HepG2 (cell line): ENCODE measurements around the gene ACTA2. TPM values are rescaled to one million over a fixed set of nuclear protein-coding genes. Genes with fewer than 3 reads are reported as not detected.

Experiments used
- CBX2 ChIP-seq, 2 experiments: fragments of 200-600 bp in 1 of 2; sonication (generic); formaldehyde crosslinking in 1 of 2; IDR thresholded peaks; 2 replicates each; pipeline versions ENCODE4 v1.7.0 to v1.8.1; 2018 to 2022; ENCODE audit warnings: low read depth in 2 of 2, low read length in 1 of 2, mild to moderate bottlenecking in 1 of 2, missing genetic modification reagents in 1 of 2
- EEA1 ChIP-seq: sonication (generic); formaldehyde crosslinking; IDR thresholded peaks from 2 replicates; pipeline ENCODE4 v1.5.1; 2020; ENCODE audit warnings: mild to moderate bottlenecking, missing genetic modification reagents, borderline replicate concordance
- ELF3 ChIP-seq: IDR thresholded peaks from 2 replicates; pipeline ENCODE4 v1.6.1; 2016; ENCODE audit warnings: missing genetic modification reagents, missing compliant biosample characterization
- HDAC2 ChIP-seq: sonication (generic); formaldehyde crosslinking; IDR thresholded peaks from 2 replicates; pipeline ENCODE4 v1.4.0; 2020; ENCODE audit warnings: missing genetic modification reagents
- HMG20B ChIP-seq: conservative IDR thresholded peaks from 2 replicates; pipeline ENCODE4 v1.6.1; 2016; ENCODE audit warnings: missing genetic modification reagents, missing compliant biosample characterization
- IKZF1 ChIP-seq: fragments of 450-650 bp; IDR thresholded peaks from 2 replicates; pipeline ENCODE4 v1.7.1; 2016
- KLF16 ChIP-seq, 2 experiments: sonication (generic) in 1 of 2; formaldehyde crosslinking in 1 of 2; IDR thresholded peaks; 2 replicates each; pipeline versions ENCODE4 v1.6.1 to v1.8.0; 2016 to 2023; ENCODE audit warnings: missing genetic modification reagents in 2 of 2, missing compliant biosample characterization in 1 of 2
- MIER3 ChIP-seq: IDR thresholded peaks from 2 replicates; pipeline ENCODE4 v1.6.1; 2016; ENCODE audit warnings: missing compliant biosample characterization, borderline replicate concordance
- MYPOP ChIP-seq: sonication (generic); formaldehyde crosslinking; IDR thresholded peaks from 2 replicates; pipeline ENCODE4 v1.8.1; 2023; ENCODE audit warnings: mild to moderate bottlenecking, moderate library complexity, missing genetic modification reagents
- NFE2 ChIP-seq: sonication (generic); formaldehyde crosslinking; IDR thresholded peaks from 2 replicates; pipeline ENCODE4 v1.4.0; 2020; ENCODE audit warnings: missing genetic modification reagents
- NFKB2 ChIP-seq: sonication (generic); formaldehyde crosslinking; IDR thresholded peaks from 2 replicates; pipeline ENCODE4 v1.4.0; 2020; ENCODE audit warnings: missing genetic modification reagents, borderline replicate concordance
- ONECUT2 ChIP-seq: sonication (generic); formaldehyde crosslinking; IDR thresholded peaks from 2 replicates; pipeline ENCODE4 v1.4.0; 2020; ENCODE audit warnings: missing genetic modification reagents
- PHF8 ChIP-seq: sonication (generic); formaldehyde crosslinking; IDR thresholded peaks from 2 replicates; pipeline ENCODE4 v1.5.0; 2020; ENCODE audit warnings: missing genetic modification reagents
- SMARCC2 ChIP-seq: fragments of 450-650 bp; IDR thresholded peaks from 2 replicates; pipeline ENCODE4 v1.6.1; 2017; ENCODE audit warnings: antibody characterized with exemption, mild to moderate bottlenecking
- SRSF4 ChIP-seq: fragments of 200-400 bp; formaldehyde crosslinking; IDR thresholded peaks from one replicate; pipeline ENCODE4 v1.6.1; 2018; ENCODE audit warnings: mild to moderate bottlenecking, low read depth, low read length, moderate library complexity; ENCODE audit not compliant: poor library complexity, severe bottlenecking
- ZNF160 ChIP-seq: sonication (generic); formaldehyde crosslinking; IDR thresholded peaks from 2 replicates; pipeline ENCODE4 v1.8.0; 2022; ENCODE audit warnings: mild to moderate bottlenecking, inconsistent platforms, missing genetic modification reagents
- ZNF33A ChIP-seq: sonication (generic); formaldehyde crosslinking; IDR thresholded peaks from 2 replicates; pipeline ENCODE4 v1.5.1; 2020; ENCODE audit warnings: missing genetic modification reagents, mild to moderate bottlenecking, moderate library complexity, borderline replicate concordance
- ZNF34 ChIP-seq: sonication (generic); formaldehyde crosslinking; IDR thresholded peaks from 2 replicates; pipeline ENCODE4 v1.4.0; 2020; ENCODE audit warnings: mild to moderate bottlenecking, missing genetic modification reagents, borderline replicate concordance
- ZNF441 ChIP-seq: sonication (generic); formaldehyde crosslinking; IDR thresholded peaks from 2 replicates; pipeline ENCODE4 v1.7.0; 2021; ENCODE audit warnings: missing genetic modification reagents, borderline replicate concordance
- ZNF512 ChIP-seq: sonication (generic); formaldehyde crosslinking; IDR thresholded peaks from 2 replicates; pipeline ENCODE4 v1.4.0; 2020; ENCODE audit warnings: mild to moderate bottlenecking, missing genetic modification reagents
- ZNF549 ChIP-seq: sonication (generic); formaldehyde crosslinking; IDR thresholded peaks from 2 replicates; pipeline ENCODE4 v1.5.0; 2020; ENCODE audit warnings: missing genetic modification reagents
- ZNF607 ChIP-seq: sonication (generic); formaldehyde crosslinking; IDR thresholded peaks from 2 replicates; pipeline ENCODE4 v1.5.1; 2020; ENCODE audit warnings: missing genetic modification reagents, mild to moderate bottlenecking, borderline replicate concordance
- ZNF629 ChIP-seq: sonication (generic); formaldehyde crosslinking; conservative IDR thresholded peaks from 2 replicates; pipeline ENCODE4 v1.5.0; 2020; ENCODE audit warnings: missing genetic modification reagents
- ZNF709 ChIP-seq: sonication (generic); formaldehyde crosslinking; IDR thresholded peaks from 2 replicates; pipeline ENCODE4 v1.5.0; 2020; ENCODE audit warnings: mild to moderate bottlenecking, missing genetic modification reagents
- ZNF710 ChIP-seq: sonication (generic); formaldehyde crosslinking; IDR thresholded peaks from 2 replicates; pipeline ENCODE4 v1.5.0; 2020; ENCODE audit warnings: mild to moderate bottlenecking, missing genetic modification reagents, borderline replicate concordance
- ZNF746 ChIP-seq: sonication (generic); formaldehyde crosslinking; IDR thresholded peaks from 2 replicates; pipeline ENCODE4 v1.8.0; 2022; ENCODE audit warnings: mild to moderate bottlenecking, missing genetic modification reagents
- ZNF891 ChIP-seq: sonication (generic); formaldehyde crosslinking; IDR thresholded peaks from 2 replicates; pipeline ENCODE4 v1.5.0; 2020; ENCODE audit warnings: mild to moderate bottlenecking, missing genetic modification reagents
- polyA plus RNA-seq, 8 experiments: library from polyadenylated mRNA; depleted of rRNA in 3 of 8; stranded (reverse) in 7 of 8; unstranded in 1 of 8; fragments of >200 nt; fragmentation: Illumina TruSeq in 4 of 8; extraction: Trizol in 4 of 8; gene quantifications; 2 replicates each; pipeline versions ENCODE4 v1.2.1 to v1.2.3, GENCODE V29; 2011 to 2016; ENCODE audit warnings: low read depth in 4 of 8, missing spikeins in 1 of 8, mixed read lengths in 1 of 8; ENCODE audit not compliant: insufficient read depth in 1 of 8
- total RNA-seq, 5 experiments: library from RNA; depleted of rRNA; stranded (reverse); fragments of >200 nt; fragmentation: Illumina TruSeq; extraction: Trizol; gene quantifications; 2 replicates each; pipeline ENCODE4 v1.2.3, GENCODE V29; 2016; ENCODE audit warnings: low read depth in 1 of 5

ACTA2 gene
- total and polyA plus RNA-seq, 2 of the 13 experiments (the other 11 are each of a cell fraction or from before 2014, with no cell fraction given), result 21.8 to 59.9 TPM

GRCh38 chr10:88990384-88991160, 38.0 kb upstream of the ACTA2 start, which contains the start of gene FAS (continued):
- TF ChIP-seq SMARCC2, result no peak
- peak; percentile 38; the same call in 1 of the 2 replicates for TF ChIP-seq MYPOP (CRISPR knock-in tag)
- TF ChIP-seq CBX2 (IDR thresholded peaks at IDR 0.05; ENCODE audit: low read depth, low read length), result no peak
- TF ChIP-seq CBX2 (CRISPR knock-in tag; IDR thresholded peaks at IDR 0.05; ENCODE audit: low read depth), result no peak
- no peak for TF ChIP-seq ZNF709 (CRISPR knock-in tag)
- TF ChIP-seq SRSF4, result no peak
- TF ChIP-seq ZNF549 (CRISPR knock-in tag), result no peak
- TF ChIP-seq ZNF629 (CRISPR knock-in tag), result no peak
- no peak for TF ChIP-seq IKZF1
- peak in 1 of 2 experiments; percentile 49; a peak in 1 of 4 replicates for TF ChIP-seq KLF16 (CRISPR knock-in tag; IDR thresholded peaks at IDR 0.05)
- TF ChIP-seq ZNF710 (CRISPR knock-in tag), result no peak
- no peak; the same call in 1 of the 2 replicates for TF ChIP-seq ZNF607 (CRISPR knock-in tag)
- no peak for TF ChIP-seq HDAC2 (CRISPR knock-in tag)
- peak; percentile 60; the same call in 1 of the 2 replicates for TF ChIP-seq ZNF441
- TF ChIP-seq ZNF160 (CRISPR knock-in tag), result no peak
- no peak for TF ChIP-seq ZNF512 (CRISPR knock-in tag)
- TF ChIP-seq ONECUT2, result no peak
- TF ChIP-seq ZNF34 (CRISPR knock-in tag), result 0 out of 2 replicates have a peak, but pooled peaks have one; percentile 22
- TF ChIP-seq ZNF891 (CRISPR knock-in tag), result peak; percentile 48; the same call in 1 of the 2 replicates
- TF ChIP-seq HMG20B (CRISPR knock-in tag), result no peak
- TF ChIP-seq MIER3 (CRISPR knock-in tag), result no peak
- TF ChIP-seq ZNF746 (CRISPR knock-in tag), result no peak
- TF ChIP-seq ELF3 (CRISPR knock-in tag), result no peak
- TF ChIP-seq NFE2, result no peak
- TF ChIP-seq ZNF33A (CRISPR knock-in tag), result no peak
- no peak for TF ChIP-seq NFKB2 (CRISPR knock-in tag)
- peak; percentile 70 for TF ChIP-seq PHF8 (CRISPR knock-in tag)
- 0 out of 2 replicates have a peak, but pooled peaks have one; percentile 64 for TF ChIP-seq EEA1
